PC-3 (cell line): ENCODE measurements around the gene BORCS5. TPM values are rescaled to one million over a fixed set of nuclear protein-coding genes. Genes with fewer than 3 reads are reported as not detected.

Experiments used
- ATAC-seq: fragments of 200-7000 bp; cut with Tn5 transposase; 2 replicates; pipeline ENCODE4 v1.9.1; 2020; ENCODE audit warnings: mild to moderate bottlenecking, moderate library complexity
- BruUV-seq: library from RNA; stranded (reverse); fragments of 400-500 nt; replicated peaks from 2 replicates; lab custom pipeline; 2021; lab: Mats Ljungman, UMichigan
- CTCF ChIA-PET: fragments of 300-600 bp; sonication (Branson Sonifier 250); formaldehyde crosslinking; loops from one replicate; lab custom pipeline; 2022; ENCODE audit warnings: antibody characterized with exemption; lab: Charles Lee
- POLR2A ChIA-PET: fragments of 300-600 bp; sonication (Branson Sonifier 250); formaldehyde crosslinking; loops from one replicate; lab custom pipeline; 2022; ENCODE audit warnings: antibody characterized with exemption; ENCODE audit not compliant: unreplicated experiment; lab: Charles Lee
- DNase-seq: peaks from one replicate; pipeline ENCODE4 v3.0.0-alpha.2; 2015
- H2AFZ ChIP-seq: fragments of 300-600 bp; sonication (generic); 2 replicates; pipeline ENCODE4 v1.6.0; 2016; ENCODE audit warnings: antibody characterized with exemption, low read length
- H3F3A ChIP-seq: fragments of 300-600 bp; sonication (generic); one replicate; pipeline ENCODE4 v1.6.0; 2017; ENCODE audit warnings: antibody characterized with exemption, low read length, control low read depth, mild to moderate bottlenecking; ENCODE audit not compliant: unreplicated experiment
- H3K27ac ChIP-seq: fragments of 300-600 bp; sonication (generic); 2 replicates; pipeline ENCODE4 v1.5.1; 2016; ENCODE audit warnings: mild to moderate bottlenecking, low read length
- H3K27me3 ChIP-seq: fragments of 300-600 bp; sonication (generic); 2 replicates; pipeline ENCODE4 v1.6.1; 2016; ENCODE audit warnings: low read length, mixed read lengths
- H3K36me3 ChIP-seq: fragments of 300-600 bp; sonication (generic); 2 replicates; pipeline ENCODE4 v1.6.1; 2016; ENCODE audit warnings: low read depth, mixed run types, low read length, mixed read lengths
- H3K4me1 ChIP-seq: fragments of 300-600 bp; sonication (generic); 2 replicates; pipeline ENCODE4 v1.5.1; 2016; ENCODE audit warnings: low read length; ENCODE audit not compliant: insufficient read depth
- H3K4me2 ChIP-seq: fragments of 300-600 bp; sonication (generic); 2 replicates; pipeline ENCODE4 v1.6.0; 2016; ENCODE audit warnings: low read length
- H3K4me3 ChIP-seq: fragments of 300-600 bp; sonication (generic); 2 replicates; pipeline ENCODE4 v1.5.1; 2016; ENCODE audit warnings: mild to moderate bottlenecking, low read length, mixed read lengths
- H3K79me2 ChIP-seq: fragments of 300-600 bp; sonication (generic); 2 replicates; pipeline ENCODE4 v1.6.1; 2017; ENCODE audit warnings: low read length, mixed read lengths
- H3K9ac ChIP-seq: fragments of 300-600 bp; sonication (generic); 2 replicates; pipeline ENCODE4 v1.6.0; 2016; ENCODE audit warnings: mild to moderate bottlenecking, low read length
- H3K9me2 ChIP-seq: fragments of 300-600 bp; sonication (generic); replicated peaks from 2 replicates; pipeline ENCODE4 v1.6.1; 2016; ENCODE audit warnings: mixed run types, low read length, mixed read lengths
- H3K9me3 ChIP-seq: fragments of 300-600 bp; sonication (generic); 2 replicates; pipeline ENCODE4 v1.6.1; 2016; ENCODE audit warnings: low read length, mixed read lengths
- H4K20me1 ChIP-seq: fragments of 300-600 bp; sonication (generic); 2 replicates; pipeline ENCODE4 v1.6.1; 2016; ENCODE audit warnings: low read length, mixed read lengths
- CTCF ChIP-seq: fragments of 300-600 bp; sonication (generic); conservative IDR thresholded peaks from 2 replicates; pipeline ENCODE4 v1.5.1; 2017; ENCODE audit warnings: antibody characterized with exemption, low read depth, mild to moderate bottlenecking, low read length
- EZH2 ChIP-seq: fragments of 300-600 bp; sonication (generic); IDR thresholded peaks from one replicate; pipeline ENCODE4 v1.6.1; 2017; ENCODE audit warnings: antibody characterized with exemption, mild to moderate bottlenecking, low read length; ENCODE audit not compliant: unreplicated experiment
- EZH2phosphoT487 ChIP-seq: fragments of 300-600 bp; sonication (generic); IDR thresholded peaks from 2 replicates; pipeline ENCODE4 v1.6.1; 2018; ENCODE audit warnings: mild to moderate bottlenecking, antibody characterized with exemption, low read length, borderline replicate concordance
- intact Hi-C: fragments of 100-400 bp; cut with micrococcal nuclease; formaldehyde crosslinking; loops from 2 replicates; pipeline ENCODE4 v1.9.0; 2023
- total RNA-seq: library from RNA; depleted of rRNA; stranded (reverse); fragments of >200 nt; gene quantifications from 2 replicates; pipeline ENCODE4 v1.2.3, GENCODE V29; 2014

Gene BORCS5
- total RNA-seq, 1 experiment from 2014 or later, result 2.3 TPM

- ChIA-PET CTCF (no interaction called here), POLR2A (no interaction called here)
- Histone ChIP-seq H3K27me3 (no peaks in the 10 kb centered on the region), H3K4me1 (peaks cover 22% of the 10 kb centered on the region), H3K4me3 (no peak overlapping the region), H3F3A (no peaks in the 10 kb centered on the region), H3K36me3 (no peaks in the 10 kb centered on the region), H4K20me1 (no peaks in the 10 kb centered on the region), H3K9me2 (no peaks in the 10 kb centered on the region), H3K27ac (peak overlapping the region; percentile 81), H3K4me2 (no peak overlapping the region), H3K9me3 (no peaks in the 10 kb centered on the region), H3K79me2 (no peaks in the 10 kb centered on the region), H3K9ac (no peak overlapping the region; the same call in 1 of the 2 replicates), H2AFZ (no peak overlapping the region)
- DNase-seq (no peak), ATAC-seq (no peak)
- intact Hi-C loops, result loop anchor here (5.0 kb wide), 1 partner anchor 163 kb away; the partner anchor contains the start of gene DUSP16
- TF ChIP-seq CTCF, result no peak
- no TSS peak for BruUV-seq
Measured at GRCh38 chr12:12399161-12399560, 42.3 kb downstream of the BORCS5 start.

- H3K4me2 ChIP-seq, result no peak overlapping the region
- H3F3A ChIP-seq, result no peaks in the 10 kb centered on the region
- ChIA-PET CTCF (no interaction called here), POLR2A (no interaction called here)
- H3K9me3 ChIP-seq, result no peaks in the 10 kb centered on the region
- no TSS peak for BruUV-seq
- peaks cover 22% of the 10 kb centered on the region for H3K4me1 ChIP-seq
- no peak overlapping the region for H3K4me3 ChIP-seq
- H3K36me3 ChIP-seq, result no peaks in the 10 kb centered on the region
- no peak for ATAC-seq
- intact Hi-C loops, result loop anchor here (5.0 kb wide), 1 partner anchor 162 kb away; the partner anchor contains the start of gene DUSP16
- H4K20me1 ChIP-seq, result no peaks in the 10 kb centered on the region
- H3K27me3 ChIP-seq, result no peaks in the 10 kb centered on the region
- TF ChIP-seq CTCF (no peak), EZH2 (no peak), EZH2phosphoT487 (no peak)
- no peak overlapping the region for H3K9ac ChIP-seq
- H3K9me2 ChIP-seq, result no peaks in the 10 kb centered on the region
- H3K79me2 ChIP-seq, result no peaks in the 10 kb centered on the region
- no peak for DNase-seq
- H2AFZ ChIP-seq, result no peak overlapping the region
- no peak overlapping the region for H3K27ac ChIP-seq
Measured at GRCh38 chr12:12399776-12400305, 43.0 kb downstream of the BORCS5 start.

GRCh38 chr12:12400793-12401192 is 43.9 kb downstream of the BORCS5 start:
- H3K79me2 ChIP-seq, result no peaks in the 10 kb centered on the region
- intact Hi-C loops, result no loop called here
- no peak overlapping the region for H3K4me3 ChIP-seq
- no peak overlapping the region for H2AFZ ChIP-seq
- no peaks in the 10 kb centered on the region for H4K20me1 ChIP-seq
- no peaks in the 10 kb centered on the region for H3K36me3 ChIP-seq
- H3K9me3 ChIP-seq, result no peaks in the 10 kb centered on the region
- peaks cover 25% of the 10 kb centered on the region for H3K4me1 ChIP-seq
- H3F3A ChIP-seq, result no peaks in the 10 kb centered on the region
- no TSS peak for BruUV-seq
- no peak for DNase-seq
- no peak overlapping the region for H3K4me2 ChIP-seq
- H3K9ac ChIP-seq, result no peak overlapping the region
- H3K27ac ChIP-seq, result no peak overlapping the region
- no peaks in the 10 kb centered on the region for H3K9me2 ChIP-seq
- no peak for ATAC-seq
- TF ChIP-seq EZH2, result no peak
- TF ChIP-seq CTCF, result no peak
- TF ChIP-seq EZH2phosphoT487, result no peak
- CTCF ChIA-PET, result no interaction called here
- POLR2A ChIA-PET, result no interaction called here
- no peaks in the 10 kb centered on the region for H3K27me3 ChIP-seq
